ENCODE data around the gene TAF1.
"Not testable (repeated sequence)": the region's sequence is repeated elsewhere in the genome, so short reads cannot be mapped to it uniquely, and the experiment has no call there.

GRCh38 chrX:71324452-71324851 lies 41.7 kb upstream of the TAF1 start:
- not testable (repeated sequence) for TF ChIP-seq CTCF, POLR2A, POLR2AphosphoS5, EP300 (IDR thresholded peaks at IDR 0.05)
